Measurements from ENCODE around the gene TRAPPC10. TPM values are rescaled to one million over a fixed set of nuclear protein-coding genes. Genes with fewer than 3 reads are reported as not detected.
A peak's percentile ranks its signal among the peaks of the same experiment; 100 is the strongest.

TRAPPC10 gene
- total and polyA plus RNA-seq, 4 donors, result 7.7 to 43.5 (median 29.7) TPM

- Histone ChIP-seq H3K4me1 (ENCODE audit: control insufficient read depth in 5 of 5, insufficient read depth in 5 of 5, low read length in 5 of 5) (peaks cover 0 to 28% (median 8%) of the 10 kb centered on the region in 5 donors), H3K4me3 (no peak overlapping the region), H3K36me3 (ENCODE audit: control insufficient read depth in 4 of 4, insufficient read depth in 4 of 4, low read length in 4 of 4) (peaks cover 15 to 52% (median 19%) of the 10 kb centered on the region in 4 donors), H3K27me3 (ENCODE audit: control insufficient read depth in 3 of 3, insufficient read depth in 3 of 3, low read length in 2 of 3) (no peaks in the 10 kb centered on the region), H3K27ac (ENCODE audit: low read depth in 1 of 2, low read length in 1 of 2) (peak overlapping the region; percentile 51 to 53), H3K9ac (ENCODE audit: insufficient read depth in 1 of 2, low read length in 2 of 2) (no peak overlapping the region), H3K9me3 (ENCODE audit: control insufficient read depth in 4 of 4, insufficient read depth in 3 of 4, low read length in 3 of 4) (no peaks in the 10 kb centered on the region)
- WGBS, 2 donors, result 65 to 74% methylated on average over 15 of the region's 15 CpGs
- TF ChIP-seq, protein P1, sequence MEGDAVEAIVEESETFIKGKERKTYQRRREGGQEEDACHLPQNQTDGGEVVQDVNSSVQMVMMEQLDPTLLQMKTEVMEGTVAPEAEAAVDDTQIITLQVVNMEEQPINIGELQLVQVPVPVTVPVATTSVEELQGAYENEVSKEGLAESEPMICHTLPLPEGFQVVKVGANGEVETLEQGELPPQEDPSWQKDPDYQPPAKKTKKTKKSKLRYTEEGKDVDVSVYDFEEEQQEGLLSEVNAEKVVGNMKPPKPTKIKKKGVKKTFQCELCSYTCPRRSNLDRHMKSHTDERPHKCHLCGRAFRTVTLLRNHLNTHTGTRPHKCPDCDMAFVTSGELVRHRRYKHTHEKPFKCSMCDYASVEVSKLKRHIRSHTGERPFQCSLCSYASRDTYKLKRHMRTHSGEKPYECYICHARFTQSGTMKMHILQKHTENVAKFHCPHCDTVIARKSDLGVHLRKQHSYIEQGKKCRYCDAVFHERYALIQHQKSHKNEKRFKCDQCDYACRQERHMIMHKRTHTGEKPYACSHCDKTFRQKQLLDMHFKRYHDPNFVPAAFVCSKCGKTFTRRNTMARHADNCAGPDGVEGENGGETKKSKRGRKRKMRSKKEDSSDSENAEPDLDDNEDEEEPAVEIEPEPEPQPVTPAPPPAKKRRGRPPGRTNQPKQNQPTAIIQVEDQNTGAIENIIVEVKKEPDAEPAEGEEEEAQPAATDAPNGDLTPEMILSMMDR (IDR thresholded peaks at IDR 0.05; ENCODE audit: control extremely low read depth, extremely low read depth), result no peak
- DNase-seq (no peak), ATAC-seq (ENCODE audit: insufficient read depth, low FRiP score) (no peak)
These were observed 73.6 kb downstream of the TRAPPC10 start for GRCh38 chr21:44085491-44086321.

DNA sequence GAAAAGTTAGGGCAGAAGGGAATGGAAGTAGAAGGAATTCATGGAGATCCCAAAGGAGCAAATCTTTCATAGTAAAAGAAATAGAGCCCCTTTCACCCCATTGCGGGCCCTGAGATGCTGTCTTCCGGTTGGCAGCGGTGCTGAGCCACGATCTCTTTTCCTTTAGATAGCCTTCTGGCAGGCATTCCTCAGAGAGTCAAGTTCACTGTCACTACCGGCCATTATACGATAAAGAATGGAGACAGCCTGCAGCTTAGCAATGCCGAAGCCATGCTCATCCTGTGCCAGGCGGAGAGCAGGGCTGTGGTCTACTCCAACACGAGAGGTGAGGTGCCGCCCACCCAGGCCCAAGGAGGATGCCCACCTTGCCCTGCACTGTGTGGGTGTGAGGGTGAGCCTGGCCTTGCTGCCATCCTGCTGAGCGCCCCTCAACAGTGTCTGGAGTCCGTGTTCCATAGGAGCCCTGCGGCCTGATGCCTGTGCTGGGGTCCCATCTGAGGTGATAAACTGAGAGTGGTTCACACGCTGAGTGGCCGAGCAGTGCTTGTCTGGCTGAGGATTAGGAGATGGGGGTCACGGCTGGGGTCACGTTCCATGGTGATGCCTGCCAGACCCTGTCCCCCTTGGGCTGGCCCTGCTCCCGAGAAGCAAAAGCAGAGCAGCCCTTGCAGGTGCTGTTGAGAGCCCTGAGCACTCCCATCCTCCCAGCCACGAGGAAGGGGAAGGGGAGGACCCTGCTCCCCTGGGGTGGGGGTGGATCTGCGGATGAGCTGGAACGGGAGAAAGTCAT is 74.7 kb downstream of the TRAPPC10 start:
- no peak overlapping the region for H3K9ac ChIP-seq (ENCODE audit: insufficient read depth in 1 of 2, low read length in 2 of 2)

DNA sequence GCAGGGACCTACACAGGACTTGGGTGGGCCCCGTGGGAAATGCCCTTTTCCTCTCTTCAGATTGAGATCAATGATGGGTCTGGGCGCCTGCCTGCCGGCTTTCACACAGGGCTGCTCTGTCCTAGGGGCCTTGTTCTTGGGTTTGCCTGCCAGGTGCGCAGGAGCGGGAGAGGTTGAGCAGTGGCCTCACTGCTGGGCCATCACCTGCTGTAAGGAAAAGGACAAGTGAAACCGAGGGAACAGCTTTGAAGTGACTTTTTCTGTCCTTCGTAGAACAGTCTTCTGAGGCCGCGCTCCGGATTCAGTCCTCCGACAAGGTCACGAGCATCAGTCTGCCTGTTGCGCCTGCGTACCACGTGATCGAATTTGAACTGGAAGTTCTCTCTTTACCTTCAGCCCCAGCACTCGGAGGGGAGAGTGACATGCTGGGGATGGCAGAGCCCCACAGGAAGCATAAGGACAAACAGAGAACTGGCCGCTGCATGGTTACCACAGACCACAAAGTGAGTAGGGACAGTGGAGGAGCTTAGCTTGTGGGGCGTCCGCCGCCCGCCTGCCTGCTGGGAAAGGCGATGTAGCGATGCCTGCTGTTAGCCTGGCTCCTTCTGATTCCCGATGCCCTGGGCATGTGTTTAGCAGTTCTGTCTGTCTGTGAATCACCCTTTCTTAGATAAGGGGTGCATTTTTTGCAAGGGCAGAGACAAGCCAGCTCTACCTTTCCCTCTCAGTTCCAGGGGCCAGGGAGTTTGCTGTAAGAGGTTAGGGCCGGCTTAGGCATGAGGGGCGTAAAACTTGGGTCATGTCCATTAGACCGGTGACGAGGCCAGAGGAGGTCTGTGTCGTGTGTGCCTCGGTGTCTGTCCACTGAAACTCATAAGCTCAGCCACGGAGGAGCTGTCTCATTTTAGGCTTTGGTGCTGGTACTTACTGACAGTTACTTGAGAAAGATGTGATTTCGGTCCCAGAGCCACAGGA is 75.6 kb downstream of the TRAPPC10 start:
- ATAC-seq (ENCODE audit: insufficient read depth, low FRiP score) (no peak), DNase-seq (no peak)
- Histone ChIP-seq H3K36me3 (ENCODE audit: control insufficient read depth in 4 of 4, insufficient read depth in 4 of 4, low read length in 4 of 4) (peaks cover 19 to 47% (median 21%) of the 10 kb centered on the region in 4 donors), H3K4me3 (no peak overlapping the region), H3K27me3 (ENCODE audit: control insufficient read depth in 3 of 3, insufficient read depth in 3 of 3, low read length in 2 of 3) (no peaks in the 10 kb centered on the region), H3K9me3 (ENCODE audit: control insufficient read depth in 4 of 4, insufficient read depth in 3 of 4, low read length in 3 of 4) (no peaks in the 10 kb centered on the region), H3K9ac (ENCODE audit: insufficient read depth in 1 of 2, low read length in 2 of 2) (no peak overlapping the region), H3K27ac (ENCODE audit: low read depth in 1 of 2, low read length in 1 of 2) (peak overlapping the region in 1 of 2 donors; percentile 57), H3K4me1 (ENCODE audit: control insufficient read depth in 5 of 5, insufficient read depth in 5 of 5, low read length in 5 of 5) (peaks cover 0 to 28% (median 8%) of the 10 kb centered on the region in 5 donors)
- TF ChIP-seq, protein P1 (IDR thresholded peaks at IDR 0.05; ENCODE audit: control extremely low read depth, extremely low read depth), result no peak
- WGBS, 2 donors, result 61 to 75% methylated on average over 33 of the region's 33 CpGs

More for the DNA sequence above, 74.7 kb downstream of the TRAPPC10 start:
- peak overlapping the region; percentile 51 to 57 for H3K27ac ChIP-seq (ENCODE audit: low read depth in 1 of 2, low read length in 1 of 2)
- H3K4me3 ChIP-seq, result no peak overlapping the region
- H3K27me3 ChIP-seq (ENCODE audit: control insufficient read depth in 3 of 3, insufficient read depth in 3 of 3, low read length in 2 of 3), result no peaks in the 10 kb centered on the region
- ATAC-seq (ENCODE audit: insufficient read depth, low FRiP score) (no peak), DNase-seq (no peak)
- peaks cover 14 to 49% (median 19%) of the 10 kb centered on the region in 4 donors for H3K36me3 ChIP-seq (ENCODE audit: control insufficient read depth in 4 of 4, insufficient read depth in 4 of 4, low read length in 4 of 4)
- H3K4me1 ChIP-seq (ENCODE audit: control insufficient read depth in 5 of 5, insufficient read depth in 5 of 5, low read length in 5 of 5), result peaks cover 0 to 28% (median 8%) of the 10 kb centered on the region in 5 donors
- H3K9me3 ChIP-seq (ENCODE audit: control insufficient read depth in 4 of 4, insufficient read depth in 3 of 4, low read length in 3 of 4), result no peaks in the 10 kb centered on the region
- TF ChIP-seq, protein P1 (IDR thresholded peaks at IDR 0.05; ENCODE audit: control extremely low read depth, extremely low read depth), result no peak
- whole genome bisulfite sequencing, 2 donors, result 81 to 88% methylated on average over 20 to 21 of the region's 21 CpGs
